ENCODE data around the gene AKNA. TPM values are rescaled to one million over a fixed set of nuclear protein-coding genes. Genes with fewer than 3 reads are reported as not detected.

Gene AKNA
- total RNA-seq, 2 experiments from 2014 or later: 61.4 to 203 TPM

GRCh38 chr9:114316605-114317230 lies 71.1 kb downstream of the AKNA start:
- Histone ChIP-seq H3K79me2 (ENCODE audit: insufficient read depth, low read depth, low read length) (no peaks in the 10 kb centered on the region), H2AFZ (ENCODE audit: low read length) (no peak overlapping the region), H3K9me2 (ENCODE audit: insufficient read depth, low read length) (no peaks in the 10 kb centered on the region), H3K4me1 (ENCODE audit: insufficient read depth, low read length, poor library complexity, severe bottlenecking) (no peaks in the 10 kb centered on the region), H3K27ac (ENCODE audit: low read depth, low read length, poor library complexity, severe bottlenecking) (no peak overlapping the region), H4K20me1 (ENCODE audit: insufficient read depth, low read length) (no peaks in the 10 kb centered on the region), H3K4me2 (ENCODE audit: low read length) (no peak overlapping the region), H3K36me3 (ENCODE audit: insufficient read depth, low read length) (no peaks in the 10 kb centered on the region), H3K9me3 (ENCODE audit: low read length) (no peaks in the 10 kb centered on the region), H3K4me3 (ENCODE audit: low read depth, low read length, poor library complexity, severe bottlenecking) (no peak overlapping the region)
- intact Hi-C loops (cut with micrococcal nuclease; ENCODE audit: unreplicated experiment): no loop called here
- DNase-seq (ENCODE audit: low spot score): no peak
- BruUV-seq (replicated peaks): no TSS peak
- POLR2A ChIA-PET: no interaction called here
- CTCF ChIA-PET (ENCODE audit: unreplicated experiment): no interaction called here
- TF ChIP-seq EZH2phosphoT487 (IDR thresholded peaks at IDR 0.05; ENCODE audit: borderline replicate concordance, low read depth, low read length) (no peak), CTCF (conservative IDR thresholded peaks at IDR 0.05; ENCODE audit: low read length) (no peak)

GRCh38 chr9:114315723-114316363 lies 71.9 kb downstream of the AKNA start:
- TF ChIP-seq EZH2phosphoT487 (IDR thresholded peaks at IDR 0.05; ENCODE audit: borderline replicate concordance, low read depth, low read length) (no peak), CTCF (conservative IDR thresholded peaks at IDR 0.05; ENCODE audit: low read length) (no peak)
- H3K9me3 ChIP-seq (ENCODE audit: low read length): no peaks in the 10 kb centered on the region
- no peak overlapping the region for H3K4me2 ChIP-seq (ENCODE audit: low read length)
- CTCF ChIA-PET (ENCODE audit: unreplicated experiment): no interaction called here
- no peaks in the 10 kb centered on the region for H3K79me2 ChIP-seq (ENCODE audit: insufficient read depth, low read depth, low read length)
- H2AFZ ChIP-seq (ENCODE audit: low read length): no peak overlapping the region
- H3K27ac ChIP-seq (ENCODE audit: low read depth, low read length, poor library complexity, severe bottlenecking): no peak overlapping the region
- no peaks in the 10 kb centered on the region for H3K4me1 ChIP-seq (ENCODE audit: insufficient read depth, low read length, poor library complexity, severe bottlenecking)
- intact Hi-C loops (cut with micrococcal nuclease; ENCODE audit: unreplicated experiment): no loop called here
- no peaks in the 10 kb centered on the region for H3K36me3 ChIP-seq (ENCODE audit: insufficient read depth, low read length)
- BruUV-seq (replicated peaks): no TSS peak
- POLR2A ChIA-PET: no interaction called here
- H3K9me2 ChIP-seq (ENCODE audit: insufficient read depth, low read length): no peaks in the 10 kb centered on the region
- H4K20me1 ChIP-seq (ENCODE audit: insufficient read depth, low read length): no peaks in the 10 kb centered on the region
- no peak overlapping the region for H3K4me3 ChIP-seq (ENCODE audit: low read depth, low read length, poor library complexity, severe bottlenecking)
- no peak for DNase-seq (ENCODE audit: low spot score)
